Stimulated activated memory B cell treated with anti-CD40 and anti-IgM and Interleukin-4, amounts not matched to agents 10 μg/mL and 1 μg/mL and 100 μg/mL, for 72 hours (primary cell): ENCODE measurements around the gene OR51B2.

Source experiments
- ATAC-seq: fragments of 150-1000 bp; cut with Tn5 transposase; 2 replicates; pipeline ENCODE4 v1.10.0; 2021
- H3K27ac Mint-ChIP-seq: one replicate; pipeline ENCODE4 v1.8.0; 2022; ENCODE audit warnings: mild to moderate bottlenecking, mixed read lengths
- H3K27me3 Mint-ChIP-seq: one replicate; pipeline ENCODE4 v1.8.0; 2022; ENCODE audit warnings: mixed read lengths
- H3K36me3 Mint-ChIP-seq: one replicate; pipeline ENCODE4 v1.8.0; 2022; ENCODE audit warnings: mixed read lengths
- H3K4me1 Mint-ChIP-seq: one replicate; pipeline ENCODE4 v1.8.0; 2022; ENCODE audit warnings: mixed read lengths
- H3K4me3 Mint-ChIP-seq: one replicate; pipeline ENCODE4 v1.8.0; 2022; ENCODE audit warnings: mild to moderate bottlenecking, moderate library complexity, mixed read lengths
- H3K9me3 Mint-ChIP-seq: one replicate; pipeline ENCODE4 v1.8.0; 2022; ENCODE audit warnings: mixed read lengths

The OR51B2 gene

GRCh38 chr11:5293028-5293427 lies 31.1 kb downstream of the OR51B2 start:
- H3K4me1 Mint-ChIP-seq, result no peaks in the 10 kb centered on the region
- no peaks in the 10 kb centered on the region for H3K36me3 Mint-ChIP-seq
- no peak overlapping the region for H3K4me3 Mint-ChIP-seq
- no peak for ATAC-seq
- H3K9me3 Mint-ChIP-seq, result peaks cover 3% of the 10 kb centered on the region
- peaks cover 12% of the 10 kb centered on the region for H3K27me3 Mint-ChIP-seq
- no peak overlapping the region for H3K27ac Mint-ChIP-seq

- no peak for ATAC-seq
Observed at GRCh38 chr11:5291207-5291838, 32.8 kb downstream of the OR51B2 start.

DNA sequence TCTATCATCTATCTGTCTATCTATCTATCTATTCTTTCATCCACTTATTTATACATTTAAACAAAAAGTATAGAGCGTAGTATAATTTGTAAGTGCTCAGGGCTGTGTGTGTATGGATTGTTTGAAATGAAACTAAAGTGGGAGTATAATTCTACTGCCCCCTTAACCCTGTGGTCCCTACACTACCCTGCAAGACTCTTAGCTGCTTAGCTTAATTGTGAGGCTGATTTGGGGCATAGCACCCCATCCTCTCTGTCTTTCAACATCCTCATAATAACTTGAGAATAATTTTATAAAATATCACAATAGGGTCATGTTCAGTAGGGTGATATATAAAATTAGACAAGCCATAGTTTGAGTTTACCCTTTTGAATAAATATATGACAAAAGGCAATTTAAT lies 34.0 kb downstream of the OR51B2 start:
- Mint-ChIP-seq H3K36me3 (no peaks in the 10 kb centered on the region), H3K4me3 (no peak overlapping the region), H3K4me1 (no peaks in the 10 kb centered on the region), H3K27me3 (no peaks in the 10 kb centered on the region), H3K9me3 (peaks cover 3% of the 10 kb centered on the region), H3K27ac (no peak overlapping the region)
- no peak for ATAC-seq

More at GRCh38 chr11:5291207-5291838, 32.8 kb downstream of the OR51B2 start:
- Mint-ChIP-seq H3K9me3 (peaks cover 3% of the 10 kb centered on the region), H3K4me1 (no peaks in the 10 kb centered on the region), H3K4me3 (no peak overlapping the region), H3K27me3 (no peaks in the 10 kb centered on the region), H3K27ac (no peak overlapping the region), H3K36me3 (no peaks in the 10 kb centered on the region)

- Mint-ChIP-seq H3K4me1 (no peaks in the 10 kb centered on the region), H3K27me3 (no peaks in the 10 kb centered on the region), H3K4me3 (no peak overlapping the region), H3K9me3 (peaks cover 3% of the 10 kb centered on the region), H3K27ac (no peak overlapping the region), H3K36me3 (no peaks in the 10 kb centered on the region)
- no peak for ATAC-seq
Observed at GRCh38 chr11:5289696-5290095, 34.4 kb downstream of the OR51B2 start.

DNA sequence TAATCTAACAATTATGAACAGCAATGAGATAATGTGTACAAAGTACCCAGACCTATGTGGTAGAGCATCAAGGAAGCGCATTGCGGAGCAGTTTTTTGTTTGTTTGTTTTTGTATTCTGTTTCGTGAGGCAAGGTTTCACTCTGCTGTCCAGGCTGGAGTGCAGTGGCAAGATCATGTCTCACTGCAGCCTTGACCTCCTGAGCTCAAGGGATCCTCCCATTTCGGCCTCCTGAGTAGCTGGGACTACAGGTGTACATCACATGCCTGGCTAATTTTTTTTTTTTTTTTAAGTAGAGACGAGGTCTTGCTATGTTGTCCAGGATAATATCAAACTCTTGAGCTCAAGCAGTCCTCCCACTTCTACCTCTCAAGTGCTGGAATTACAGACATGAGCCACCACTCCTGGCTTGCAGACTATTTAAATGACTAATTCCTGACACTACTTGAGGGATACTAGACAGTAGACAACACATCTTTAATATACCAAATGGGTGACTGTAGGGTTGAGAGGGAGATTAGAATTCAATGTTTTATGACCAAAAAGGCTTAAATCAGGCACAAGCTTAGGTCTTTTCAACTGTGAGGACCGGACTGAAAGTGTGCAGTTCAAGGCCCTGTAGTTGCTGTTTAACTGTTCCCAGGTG lies 35.1 kb downstream of the OR51B2 start:
- no peak for ATAC-seq
- no peak overlapping the region for H3K27ac Mint-ChIP-seq
- peaks cover 3% of the 10 kb centered on the region for H3K9me3 Mint-ChIP-seq
- H3K4me3 Mint-ChIP-seq, result no peak overlapping the region
- no peaks in the 10 kb centered on the region for H3K27me3 Mint-ChIP-seq
- H3K4me1 Mint-ChIP-seq, result no peaks in the 10 kb centered on the region
- no peaks in the 10 kb centered on the region for H3K36me3 Mint-ChIP-seq

DNA sequence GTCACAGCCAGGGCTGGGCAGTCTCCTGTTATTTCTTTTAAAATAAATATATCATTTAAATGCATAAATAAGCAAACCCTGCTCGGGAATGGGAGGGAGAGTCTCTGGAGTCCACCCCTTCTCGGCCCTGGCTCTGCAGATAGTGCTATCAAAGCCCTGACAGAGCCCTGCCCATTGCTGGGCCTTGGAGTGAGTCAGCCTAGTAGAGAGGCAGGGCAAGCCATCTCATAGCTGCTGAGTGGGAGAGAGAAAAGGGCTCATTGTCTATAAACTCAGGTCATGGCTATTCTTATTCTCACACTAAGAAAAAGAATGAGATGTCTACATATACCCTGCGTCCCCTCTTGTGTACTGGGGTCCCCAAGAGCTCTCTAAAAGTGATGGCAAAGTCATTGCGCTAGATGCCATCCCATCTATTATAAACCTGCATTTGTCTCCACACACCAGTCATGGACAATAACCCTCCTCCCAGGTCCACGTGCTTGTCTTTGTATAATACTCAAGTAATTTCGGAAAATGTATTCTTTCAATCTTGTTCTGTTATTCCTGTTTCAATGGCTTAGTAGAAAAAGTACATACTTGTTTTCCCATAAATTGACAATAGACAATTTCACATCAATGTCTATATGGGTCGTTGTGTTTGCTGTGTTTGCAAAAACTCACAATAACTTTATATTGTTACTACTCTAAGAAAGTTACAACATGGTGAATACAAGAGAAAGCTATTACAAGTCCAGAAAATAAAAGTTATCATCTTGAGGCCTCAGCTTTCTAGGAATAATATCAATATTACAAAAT lies 35.8 kb downstream of the OR51B2 start:
- H3K27me3 Mint-ChIP-seq, result no peaks in the 10 kb centered on the region
- H3K27ac Mint-ChIP-seq, result no peak overlapping the region
- no peaks in the 10 kb centered on the region for H3K36me3 Mint-ChIP-seq
- H3K4me3 Mint-ChIP-seq, result no peak overlapping the region
- ATAC-seq, result no peak
- no peaks in the 10 kb centered on the region for H3K4me1 Mint-ChIP-seq
- peaks cover 3% of the 10 kb centered on the region for H3K9me3 Mint-ChIP-seq

DNA sequence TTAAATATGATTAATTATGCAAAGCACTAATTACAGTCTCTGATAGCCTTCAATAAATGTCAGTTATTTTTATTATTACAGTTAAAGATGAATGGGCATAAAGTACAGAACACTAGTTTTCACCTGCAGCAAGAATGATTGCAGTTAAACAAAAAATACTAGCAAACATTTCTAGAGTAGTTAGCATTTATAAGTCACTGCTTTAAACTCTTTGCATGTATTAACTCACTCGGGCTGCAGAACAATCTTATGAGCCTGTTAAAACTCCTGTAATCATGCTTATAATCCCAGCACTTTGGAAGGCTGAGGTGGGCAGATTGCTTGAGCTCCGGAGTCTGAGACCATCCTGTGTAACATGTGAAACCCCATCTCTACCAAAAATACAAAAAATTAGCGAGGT lies 37.2 kb downstream of the OR51B2 start:
- Mint-ChIP-seq H3K4me3 (no peak overlapping the region), H3K27ac (no peak overlapping the region), H3K9me3 (no peaks in the 10 kb centered on the region), H3K4me1 (no peaks in the 10 kb centered on the region), H3K27me3 (no peaks in the 10 kb centered on the region), H3K36me3 (no peaks in the 10 kb centered on the region)
- ATAC-seq, result no peak

- H3K36me3 Mint-ChIP-seq, result no peaks in the 10 kb centered on the region
- H3K4me3 Mint-ChIP-seq, result no peak overlapping the region
- no peaks in the 10 kb centered on the region for H3K9me3 Mint-ChIP-seq
- no peak overlapping the region for H3K27ac Mint-ChIP-seq
- no peak for ATAC-seq
- no peaks in the 10 kb centered on the region for H3K27me3 Mint-ChIP-seq
- H3K4me1 Mint-ChIP-seq, result no peaks in the 10 kb centered on the region
Observed at GRCh38 chr11:5286351-5286750, 37.7 kb downstream of the OR51B2 start.

GRCh38 chr11:5285703-5286340 lies 38.3 kb downstream of the OR51B2 start:
- no peaks in the 10 kb centered on the region for H3K27me3 Mint-ChIP-seq
- H3K36me3 Mint-ChIP-seq, result no peaks in the 10 kb centered on the region
- H3K4me1 Mint-ChIP-seq, result no peaks in the 10 kb centered on the region
- no peak overlapping the region for H3K4me3 Mint-ChIP-seq
- no peak overlapping the region for H3K27ac Mint-ChIP-seq
- no peaks in the 10 kb centered on the region for H3K9me3 Mint-ChIP-seq
- no peak for ATAC-seq

GRCh38 chr11:5284637-5285036 lies 39.5 kb downstream of the OR51B2 start:
- Mint-ChIP-seq H3K36me3 (no peaks in the 10 kb centered on the region), H3K4me1 (no peaks in the 10 kb centered on the region), H3K27ac (no peak overlapping the region), H3K27me3 (no peaks in the 10 kb centered on the region), H3K9me3 (no peaks in the 10 kb centered on the region), H3K4me3 (no peak overlapping the region)
- no peak for ATAC-seq

- H3K4me3 Mint-ChIP-seq, result no peak overlapping the region
- H3K4me1 Mint-ChIP-seq, result no peaks in the 10 kb centered on the region
- no peaks in the 10 kb centered on the region for H3K27me3 Mint-ChIP-seq
- no peak for ATAC-seq
- no peak overlapping the region for H3K27ac Mint-ChIP-seq
- no peaks in the 10 kb centered on the region for H3K9me3 Mint-ChIP-seq
- no peaks in the 10 kb centered on the region for H3K36me3 Mint-ChIP-seq
Observed at GRCh38 chr11:5283882-5284281, 40.2 kb downstream of the OR51B2 start.

DNA sequence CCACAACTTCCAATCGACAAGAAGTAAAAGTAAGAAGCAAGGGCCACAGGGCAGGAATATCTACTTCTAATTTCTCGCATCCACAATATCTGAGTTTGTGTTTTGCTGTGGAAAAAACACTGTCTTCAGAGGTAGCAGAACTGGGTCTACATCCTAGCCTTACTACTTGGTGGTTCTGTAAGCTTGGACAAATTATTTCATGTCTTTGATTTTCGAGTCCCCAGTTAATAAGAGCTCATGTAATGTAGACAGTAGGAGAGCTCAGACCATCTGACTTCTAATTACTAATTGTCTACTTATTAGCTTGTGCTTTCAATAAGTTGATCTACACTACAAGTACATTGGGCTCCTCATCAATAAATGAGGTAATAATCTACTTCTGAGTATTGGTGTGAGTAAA lies 41.0 kb downstream of the OR51B2 start:
- Mint-ChIP-seq H3K27me3 (no peaks in the 10 kb centered on the region), H3K36me3 (no peaks in the 10 kb centered on the region), H3K4me1 (no peaks in the 10 kb centered on the region), H3K9me3 (no peaks in the 10 kb centered on the region), H3K4me3 (no peak overlapping the region), H3K27ac (no peak overlapping the region)
- no peak for ATAC-seq

DNA sequence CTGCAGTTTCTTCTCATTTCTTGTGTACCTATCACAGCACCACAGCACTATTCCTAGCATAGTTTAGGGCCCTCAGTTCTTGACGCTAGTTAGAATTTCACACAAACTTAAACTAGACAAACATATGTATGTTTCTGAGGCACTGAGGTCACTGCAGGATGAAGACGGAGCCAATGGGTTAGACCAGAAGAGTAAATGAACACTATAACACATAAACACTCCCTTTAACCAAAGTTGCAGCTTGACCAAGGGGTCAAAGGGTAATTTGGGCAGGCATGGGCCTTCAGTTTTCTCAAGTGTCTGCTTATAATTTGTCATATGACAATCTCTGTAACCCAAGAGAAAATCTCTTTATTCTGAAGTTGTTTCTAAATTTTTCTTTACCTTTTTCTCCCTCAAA lies 41.5 kb downstream of the OR51B2 start:
- Mint-ChIP-seq H3K36me3 (no peaks in the 10 kb centered on the region), H3K27ac (no peak overlapping the region), H3K4me1 (no peaks in the 10 kb centered on the region), H3K4me3 (no peak overlapping the region), H3K27me3 (no peaks in the 10 kb centered on the region), H3K9me3 (no peaks in the 10 kb centered on the region)
- ATAC-seq, result no peak

- Mint-ChIP-seq H3K4me1 (no peaks in the 10 kb centered on the region), H3K36me3 (no peaks in the 10 kb centered on the region), H3K4me3 (no peak overlapping the region), H3K27me3 (no peaks in the 10 kb centered on the region), H3K9me3 (no peaks in the 10 kb centered on the region), H3K27ac (no peak overlapping the region)
- ATAC-seq, result no peak
Observed at GRCh38 chr11:5281596-5281995, 42.5 kb downstream of the OR51B2 start.

DNA sequence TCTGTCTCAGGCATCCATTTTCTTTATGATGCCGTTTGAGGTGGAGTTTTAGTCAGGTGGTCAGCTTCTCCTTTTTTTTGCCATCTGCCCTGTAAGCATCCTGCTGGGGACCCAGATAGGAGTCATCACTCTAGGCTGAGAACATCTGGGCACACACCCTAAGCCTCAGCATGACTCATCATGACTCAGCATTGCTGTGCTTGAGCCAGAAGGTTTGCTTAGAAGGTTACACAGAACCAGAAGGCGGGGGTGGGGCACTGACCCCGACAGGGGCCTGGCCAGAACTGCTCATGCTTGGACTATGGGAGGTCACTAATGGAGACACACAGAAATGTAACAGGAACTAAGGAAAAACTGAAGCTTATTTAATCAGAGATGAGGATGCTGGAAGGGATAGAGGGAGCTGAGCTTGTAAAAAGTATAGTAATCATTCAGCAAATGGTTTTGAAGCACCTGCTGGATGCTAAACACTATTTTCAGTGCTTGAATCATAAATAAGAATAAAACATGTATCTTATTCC lies 43.5 kb downstream of the OR51B2 start:
- H3K4me1 Mint-ChIP-seq, result no peaks in the 10 kb centered on the region
- H3K9me3 Mint-ChIP-seq, result no peaks in the 10 kb centered on the region
- H3K27ac Mint-ChIP-seq, result no peak overlapping the region
- no peak overlapping the region for H3K4me3 Mint-ChIP-seq
- ATAC-seq, result no peak
- H3K27me3 Mint-ChIP-seq, result no peaks in the 10 kb centered on the region
- H3K36me3 Mint-ChIP-seq, result no peaks in the 10 kb centered on the region
